SK-MEL-5 (cell line): Measurements from ENCODE around the gene SREBF1. TPM values are rescaled to one million over a fixed set of nuclear protein-coding genes. Genes with fewer than 3 reads are reported as not detected.

Source experiments
- DNase-seq: peaks from one replicate; pipeline ENCODE4 v3.0.0-alpha.2; 2016; ENCODE audit warnings: low read depth, low spot score
- in situ Hi-C: cut with HindIII; loops from 2 replicates; pipeline ENCODE4 v1.10.0; 2016; ENCODE audit warnings: low sequenced_read_pairs, high pct_unique_total_duplicates, low pct_unique_long_range_greater_than_20kb
- total RNA-seq: library from RNA; depleted of rRNA; stranded (reverse); fragments of >200 nt; shearing (Covaris generic); gene quantifications from 2 replicates; pipeline ENCODE4 v1.2.3, GENCODE V29; 2014

Gene SREBF1
- total RNA-seq, 1 experiment from 2014 or later: 77.3 TPM

DNA sequence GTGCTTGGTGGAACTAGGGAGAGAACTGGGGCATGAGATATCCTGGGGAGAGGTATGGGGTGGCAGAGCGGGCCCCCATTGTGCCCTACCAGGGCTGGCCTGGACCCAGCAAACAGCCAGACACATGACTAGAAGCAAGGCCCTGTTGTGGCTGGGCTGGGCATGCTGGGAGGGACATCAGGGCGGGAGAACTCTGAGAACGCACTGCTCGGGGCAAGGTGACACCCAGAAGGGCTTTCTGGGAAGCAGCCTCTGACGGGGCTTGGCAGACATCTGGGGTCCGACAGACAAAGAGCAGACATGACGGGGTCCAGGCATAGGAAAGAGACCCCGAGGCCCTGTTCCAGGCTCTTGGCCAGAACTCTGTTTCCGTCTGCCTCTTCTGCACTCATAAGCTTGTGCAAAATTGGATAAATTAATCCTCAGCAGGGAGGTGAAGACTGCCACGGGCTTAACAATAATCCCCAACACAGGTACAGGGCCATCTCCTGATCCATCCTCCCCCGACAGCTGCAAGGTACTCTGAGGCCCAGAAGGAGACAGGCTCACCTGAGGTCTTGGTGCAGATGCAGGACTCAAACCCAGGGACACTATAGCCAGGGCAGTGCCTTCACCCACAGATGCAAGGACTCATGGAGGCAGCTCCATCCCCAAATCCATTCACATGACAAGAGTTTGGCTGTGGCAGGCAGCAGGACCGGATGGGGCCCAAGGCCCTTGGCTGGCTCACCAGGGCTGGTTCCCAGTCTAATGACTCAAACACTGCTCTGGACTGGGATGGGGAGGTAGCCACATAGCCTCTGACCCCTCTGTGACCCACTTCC, 5.4 kb downstream of the SREBF1 start:
- in situ Hi-C loops: no loop called here

GRCh38 chr17:17830740-17831207, 6.0 kb downstream of the SREBF1 start:
- in situ Hi-C loops: no loop called here
- DNase-seq: no peak

More for the DNA sequence above, 5.4 kb downstream of the SREBF1 start:
- no peak for DNase-seq

- DNase-seq: no peak
These were observed 6.6 kb downstream of the SREBF1 start for GRCh38 chr17:17830269-17830567.

DNA sequence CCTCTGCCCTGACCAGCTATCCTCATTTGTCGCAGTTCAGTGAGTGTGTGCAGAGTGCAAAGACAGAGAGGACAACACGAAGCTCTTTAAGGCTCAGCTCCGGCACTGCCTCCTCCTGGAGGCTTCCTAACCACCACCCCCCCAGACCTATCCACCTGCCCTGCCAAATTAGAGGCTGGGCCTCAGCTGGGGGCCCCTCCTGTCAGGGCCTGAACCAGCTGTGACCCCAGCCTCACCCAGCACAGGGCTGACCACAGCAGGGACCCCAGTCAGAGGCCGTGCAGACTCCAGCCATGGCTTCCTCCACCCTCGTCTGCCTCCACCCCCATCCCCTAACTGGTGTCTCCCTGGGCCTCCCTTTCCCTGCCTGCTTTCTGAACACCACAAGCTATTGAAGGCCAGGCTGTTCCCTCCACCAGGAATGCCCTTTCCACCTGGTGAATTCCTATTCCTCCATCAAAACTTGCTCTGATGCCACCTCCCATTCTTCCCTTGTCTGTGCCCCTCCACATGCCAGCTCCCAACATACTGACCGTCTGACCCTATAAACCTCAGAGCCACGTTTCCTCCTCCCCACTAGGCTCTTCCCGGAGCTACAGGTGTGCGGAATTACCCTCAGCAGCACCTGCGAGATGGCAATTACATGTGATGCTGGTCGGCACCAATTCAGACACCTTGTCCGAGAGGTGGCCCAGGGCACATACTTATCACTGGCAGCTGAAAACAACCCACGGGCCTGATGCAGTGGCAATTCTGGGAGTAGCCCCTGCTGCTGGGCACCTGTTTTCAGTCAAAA, 8.8 kb downstream of the SREBF1 start:
- no peak for DNase-seq
- in situ Hi-C loops: no loop called here

More at GRCh38 chr17:17830269-17830567, 6.6 kb downstream of the SREBF1 start:
- in situ Hi-C loops: no loop called here

GRCh38 chr17:17826942-17827785, 9.6 kb downstream of the SREBF1 start:
- DNase-seq: peak; percentile 72
- in situ Hi-C loops: no loop called here

GRCh38 chr17:17826342-17826713, 10.5 kb downstream of the SREBF1 start:
- no peak for DNase-seq
- in situ Hi-C loops: no loop called here

DNA sequence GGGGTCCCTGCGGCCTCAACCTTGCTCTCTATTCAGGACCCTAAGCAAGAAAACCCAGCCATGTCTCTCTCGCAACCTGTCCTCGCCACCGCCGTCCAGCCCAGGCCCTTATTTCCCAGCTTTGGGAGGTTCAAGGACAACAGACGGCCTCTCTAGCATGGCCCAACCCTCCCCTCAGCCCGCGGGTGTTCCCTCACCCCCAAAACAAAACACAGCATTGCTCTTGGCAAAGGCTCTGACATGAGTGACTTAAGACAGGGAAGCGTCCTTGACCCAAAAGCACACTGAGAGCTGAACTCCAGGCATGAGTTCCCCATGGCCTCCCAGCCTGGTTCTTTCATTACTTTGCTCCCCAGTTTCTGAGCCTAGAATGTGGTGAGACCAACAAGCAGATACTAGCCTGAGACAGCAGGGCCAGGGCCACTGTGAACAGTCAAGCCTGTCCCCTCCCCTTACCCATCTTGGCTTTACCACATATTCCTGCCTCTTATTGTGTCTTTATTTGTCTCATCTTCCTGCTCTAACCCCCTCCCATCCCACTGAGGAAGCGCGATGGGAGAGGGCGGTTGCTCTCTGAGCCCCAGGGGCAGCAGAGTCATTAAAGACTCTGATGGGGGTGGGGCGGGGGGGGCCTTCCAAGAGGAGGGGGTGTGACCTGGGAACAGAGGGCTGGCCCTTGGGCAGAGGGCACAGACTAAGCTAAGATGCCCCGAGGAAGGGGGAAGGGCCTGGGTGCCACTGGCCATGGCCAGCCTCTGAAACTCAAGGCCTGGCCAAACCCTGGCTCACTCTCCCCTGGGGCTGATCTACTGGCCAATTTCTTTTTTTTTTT, 11.8 kb downstream of the SREBF1 start:
- in situ Hi-C loops: no loop called here
- no peak for DNase-seq

DNA sequence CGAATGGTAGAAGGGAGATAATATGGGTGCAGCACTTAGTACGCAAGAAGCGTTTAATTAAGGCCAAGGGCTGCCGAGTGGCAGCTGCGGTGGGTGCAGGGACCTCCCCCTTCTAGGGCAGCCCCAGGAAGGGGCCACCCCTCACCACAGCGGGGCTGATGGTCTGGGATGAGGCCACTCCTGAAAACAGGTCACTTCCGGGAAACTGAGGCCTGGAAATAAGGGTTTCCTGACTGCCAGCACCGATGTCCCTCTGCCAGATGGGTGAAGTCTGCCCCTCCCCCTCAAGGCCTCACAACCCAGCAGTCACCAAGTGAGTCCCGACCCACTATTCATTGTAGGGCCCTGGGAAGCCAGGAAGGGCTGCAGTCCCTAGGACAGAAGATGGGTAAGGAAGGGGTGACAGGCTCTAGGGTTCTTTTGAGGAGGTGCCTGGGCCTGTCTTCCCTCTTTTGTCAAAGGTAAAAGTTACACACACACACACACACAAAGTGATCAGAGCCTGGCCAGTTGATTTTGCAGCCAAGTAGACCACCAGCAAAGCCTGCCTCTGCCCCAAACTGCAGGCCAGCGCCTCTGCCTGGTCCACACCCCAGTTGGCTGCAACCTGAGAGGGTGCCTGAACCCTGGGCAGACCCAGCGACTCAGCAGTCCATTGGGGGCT, 12.5 kb downstream of the SREBF1 start:
- in situ Hi-C loops: no loop called here
- DNase-seq: no peak

- peak; percentile 90 for DNase-seq
- in situ Hi-C loops: no loop called here
These were observed 13.2 kb downstream of the SREBF1 start for GRCh38 chr17:17823433-17824118.

DNA sequence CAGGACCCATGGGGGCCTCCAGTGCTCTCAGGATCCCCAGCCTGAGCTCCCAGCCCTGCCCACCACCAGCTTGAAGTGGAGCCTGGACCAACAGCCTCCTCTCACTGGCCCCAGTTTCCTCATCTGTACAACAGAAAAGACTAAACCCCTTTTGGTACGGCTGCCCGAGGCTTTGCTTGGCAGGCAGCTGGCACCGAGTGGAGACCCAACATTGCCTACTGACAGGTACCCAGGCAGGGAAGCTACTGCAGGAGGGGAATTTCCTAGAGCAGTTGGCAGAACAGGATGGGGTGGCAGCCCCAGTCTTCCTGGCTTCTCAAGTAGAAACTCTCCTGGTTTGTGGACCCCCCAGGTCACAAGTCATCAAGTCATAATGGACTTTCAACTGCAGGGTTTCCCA, 14.2 kb downstream of the SREBF1 start:
- in situ Hi-C loops: no loop called here

GRCh38 chr17:17822189-17822588, 14.6 kb downstream of the SREBF1 start:
- DNase-seq: peak; percentile 46
- in situ Hi-C loops: no loop called here

More for the DNA sequence above, 14.2 kb downstream of the SREBF1 start:
- no peak for DNase-seq

DNA sequence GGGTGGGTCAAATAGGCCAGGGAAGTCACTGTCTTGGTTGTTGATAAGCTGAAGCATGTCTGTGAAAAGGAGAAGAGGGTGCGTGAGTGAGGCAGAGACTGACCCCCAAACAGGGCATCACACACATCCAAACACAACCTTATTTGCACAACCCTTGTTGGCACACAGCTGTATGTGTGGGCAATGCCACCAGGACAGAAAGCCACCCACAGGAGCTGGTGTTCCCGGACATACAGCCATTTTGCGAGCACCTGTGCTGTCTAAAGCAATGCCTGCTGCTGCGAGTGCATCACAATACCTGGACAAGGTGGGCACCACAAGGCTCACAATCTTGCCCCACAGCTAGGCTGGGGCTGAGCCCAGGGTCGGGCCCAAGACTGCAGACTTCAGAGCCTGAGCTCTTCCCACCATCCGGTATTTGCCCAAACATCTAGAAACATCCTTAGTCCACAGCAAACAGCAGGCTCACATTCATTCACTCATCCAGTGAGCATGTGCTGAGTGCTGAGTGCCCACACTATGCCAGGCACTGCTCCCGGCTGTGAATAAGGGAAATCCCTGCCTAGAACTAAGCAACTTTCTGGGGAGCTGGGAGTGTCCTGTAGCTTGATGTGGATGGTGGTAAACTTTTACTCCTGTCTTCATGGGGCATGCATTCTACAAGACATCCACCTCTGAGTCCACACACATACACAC, 16.2 kb downstream of the SREBF1 start:
- in situ Hi-C loops: no loop called here
- DNase-seq: no peak

DNA sequence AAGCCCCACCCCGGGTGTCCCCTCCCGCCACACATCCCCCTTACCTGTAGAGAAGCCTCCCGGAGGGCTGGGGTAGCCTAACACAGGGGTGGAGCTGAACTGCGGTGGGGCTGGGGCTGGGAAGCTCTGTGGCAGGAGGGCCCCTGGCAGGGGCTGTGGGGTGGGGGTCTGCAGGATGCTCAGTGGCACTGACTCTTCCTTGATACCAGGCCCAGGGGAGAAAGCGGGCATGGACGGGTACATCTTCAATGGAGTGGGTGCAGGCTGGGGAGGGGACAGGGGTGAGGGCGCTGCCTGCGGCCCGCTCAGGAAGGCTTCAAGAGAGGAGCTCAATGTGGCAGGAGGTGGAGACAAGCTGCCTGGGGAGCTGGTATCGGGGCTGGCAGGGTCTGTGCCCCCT, 16.7 kb downstream of the SREBF1 start:
- in situ Hi-C loops: no loop called here
- no peak for DNase-seq

GRCh38 chr17:17819561-17819995, 17.2 kb downstream of the SREBF1 start:
- in situ Hi-C loops: no loop called here
- DNase-seq: peak; percentile 74

GRCh38 chr17:17819111-17819510, 17.7 kb downstream of the SREBF1 start:
- no peak for DNase-seq
- in situ Hi-C loops: no loop called here

- in situ Hi-C loops: no loop called here
- DNase-seq: peak; percentile 70
These were observed 18.7 kb downstream of the SREBF1 start for GRCh38 chr17:17818088-17818526.
